Central memory CD8-positive, alpha-beta T cell (primary cell): ENCODE results near the gene SLC25A4.
"Not testable (repeated sequence)": the region's sequence is repeated elsewhere in the genome, so short reads cannot be mapped to it uniquely, and the experiment has no call there.

ENCODE experiments used
- ATAC-seq: fragments of 150-1000 bp; cut with Tn5 transposase; replicated peaks from 2 replicates; pipeline ENCODE4 v1.10.0; 2022; ENCODE audit warnings: mild to moderate bottlenecking, moderate FRiP score, moderate number of reproducible peaks; ENCODE audit not compliant: poor library complexity, severe bottlenecking; ENCODE audit errors: extremely low read depth
- DNase-seq, 2 donors: peaks; one replicate each; pipeline ENCODE4 v3.0.0; 2021; ENCODE audit warnings: low spot score in 2 of 2
- H3K27ac Mint-ChIP-seq: one replicate; pipeline ENCODE4 v1.8.0; 2022; ENCODE audit warnings: low read depth, mild to moderate bottlenecking, moderate library complexity, mixed read lengths
- H3K27me3 Mint-ChIP-seq: one replicate; pipeline ENCODE4 v1.8.0; 2022; ENCODE audit warnings: mixed read lengths
- H3K36me3 Mint-ChIP-seq: one replicate; pipeline ENCODE4 v1.8.0; 2022; ENCODE audit warnings: mild to moderate bottlenecking, moderate library complexity, mixed read lengths; ENCODE audit not compliant: insufficient read depth
- H3K4me1 Mint-ChIP-seq: one replicate; pipeline ENCODE4 v1.8.0; 2022; ENCODE audit warnings: mixed read lengths
- H3K4me3 Mint-ChIP-seq: one replicate; pipeline ENCODE4 v1.8.0; 2022; ENCODE audit warnings: mild to moderate bottlenecking, moderate library complexity, mixed read lengths
- H3K9me3 Mint-ChIP-seq: one replicate; pipeline ENCODE4 v1.8.0; 2022; ENCODE audit warnings: mixed read lengths

Gene SLC25A4

DNA sequence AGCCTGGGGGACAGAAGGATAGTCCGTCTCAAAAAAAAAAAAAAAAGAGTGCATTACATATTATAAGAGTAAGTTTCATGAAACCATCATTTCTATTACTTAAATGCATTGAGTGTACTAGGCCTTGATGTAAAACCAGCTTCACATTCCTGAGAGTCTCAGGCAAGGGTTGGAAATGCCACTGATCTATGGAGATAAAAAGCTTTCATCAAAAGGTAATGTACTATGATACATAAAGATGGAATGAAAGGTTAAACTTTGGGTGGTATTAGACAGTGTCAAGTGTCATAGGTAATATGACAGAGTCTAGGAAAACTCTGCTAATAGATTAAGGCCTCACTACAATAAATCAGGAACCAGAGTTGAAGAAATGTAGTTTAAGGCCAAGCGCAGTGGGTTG is 53.4 kb downstream of the SLC25A4 start:
- Mint-ChIP-seq H3K9me3 (no peaks in the 10 kb centered on the region), H3K4me1 (peaks cover 27% of the 10 kb centered on the region), H3K4me3 (no peak overlapping the region), H3K36me3 (no peaks in the 10 kb centered on the region), H3K27ac (no peak overlapping the region), H3K27me3 (no peaks in the 10 kb centered on the region)
- ATAC-seq = no peak
- no peak for DNase-seq

DNA sequence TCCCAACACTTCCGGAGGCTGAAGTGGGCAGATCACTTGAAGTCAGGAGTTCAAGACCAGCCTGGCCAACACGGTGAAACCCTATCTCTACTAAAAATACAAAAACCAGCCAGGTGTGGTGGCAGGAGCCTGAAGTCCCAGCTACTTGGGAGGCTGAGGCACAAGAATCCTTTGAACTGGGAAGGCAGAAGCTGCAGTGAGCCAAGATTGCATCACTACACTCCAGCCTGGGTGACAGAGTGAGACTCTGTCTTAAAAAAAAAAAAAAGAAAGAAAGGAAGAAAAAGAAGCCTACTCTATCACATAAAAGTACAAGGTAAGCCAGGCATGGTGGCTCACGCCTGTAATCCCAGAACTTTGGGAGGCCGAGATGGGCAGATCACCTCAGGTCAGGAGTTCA is 55.1 kb downstream of the SLC25A4 start:
- H3K27ac Mint-ChIP-seq, H3K4me3 Mint-ChIP-seq, H3K36me3 Mint-ChIP-seq, DNase-seq, H3K9me3 Mint-ChIP-seq, ATAC-seq, H3K27me3 Mint-ChIP-seq: not testable (repeated sequence)
- peaks cover 35% of the 10 kb centered on the region for H3K4me1 Mint-ChIP-seq
